Measurements from ENCODE around the gene CHSY3. TPM values are rescaled to one million over a fixed set of nuclear protein-coding genes. Genes with fewer than 3 reads are reported as not detected.

The CHSY3 gene
- polyA plus RNA-seq, 1 donor: 4.0 TPM

GRCh38 chr5:130023604-130024003, 119.3 kb downstream of the CHSY3 start:
- DNase-seq (ENCODE audit: low read depth): no peak

DNA sequence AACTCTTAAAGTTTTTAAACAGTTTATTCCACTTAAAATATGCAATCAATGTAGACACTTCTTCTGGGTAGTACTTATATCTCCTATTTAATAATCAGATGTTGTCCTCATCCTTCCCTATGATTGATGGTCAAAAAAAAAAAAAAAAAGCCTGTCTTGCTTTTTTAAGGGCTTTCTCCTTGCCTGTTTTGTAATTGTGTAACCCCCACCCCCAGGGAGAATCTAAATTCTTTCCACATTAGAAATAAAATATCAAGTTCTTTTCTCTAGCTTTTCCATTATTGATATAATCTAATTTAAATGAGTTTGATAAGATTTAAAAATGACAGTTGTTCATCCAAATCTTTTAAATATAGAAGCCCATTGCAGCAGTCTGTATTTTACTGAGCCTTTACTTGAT, 119.7 kb downstream of the CHSY3 start:
- DNase-seq (ENCODE audit: low read depth): no peak

GRCh38 chr5:130025511-130025910, 121.2 kb downstream of the CHSY3 start:
- DNase-seq (ENCODE audit: low read depth): no peak

- DNase-seq (ENCODE audit: low read depth): no peak
Observed at GRCh38 chr5:130032807-130033206, 128.5 kb downstream of the CHSY3 start.

GRCh38 chr5:130034566-130035210, 130.4 kb downstream of the CHSY3 start:
- DNase-seq (ENCODE audit: low read depth): no peak

DNA sequence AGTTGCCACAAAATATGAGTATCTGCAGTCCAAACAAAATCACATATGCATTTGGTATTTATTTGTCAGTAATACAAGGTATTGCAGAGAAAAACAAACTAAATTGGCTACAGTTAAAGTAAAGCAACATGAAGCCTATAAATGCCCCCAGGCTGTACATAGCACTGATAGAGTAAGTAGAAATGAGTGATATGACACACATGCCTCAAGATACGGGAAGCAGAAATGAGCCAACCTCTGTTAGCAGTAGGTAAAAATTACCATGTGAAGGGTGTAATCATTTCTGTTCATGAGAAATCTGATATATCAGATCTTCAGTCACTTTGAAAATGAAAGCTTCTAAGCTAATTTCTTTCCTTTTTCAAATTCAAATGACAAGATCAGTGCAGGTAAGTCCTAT, 131.1 kb downstream of the CHSY3 start:
- DNase-seq (ENCODE audit: low read depth): no peak

- DNase-seq (ENCODE audit: low read depth): no peak
Observed at GRCh38 chr5:130037905-130038304, 133.6 kb downstream of the CHSY3 start.

GRCh38 chr5:130043834-130044233, 139.6 kb downstream of the CHSY3 start:
- no peak for DNase-seq (ENCODE audit: low read depth)

DNA sequence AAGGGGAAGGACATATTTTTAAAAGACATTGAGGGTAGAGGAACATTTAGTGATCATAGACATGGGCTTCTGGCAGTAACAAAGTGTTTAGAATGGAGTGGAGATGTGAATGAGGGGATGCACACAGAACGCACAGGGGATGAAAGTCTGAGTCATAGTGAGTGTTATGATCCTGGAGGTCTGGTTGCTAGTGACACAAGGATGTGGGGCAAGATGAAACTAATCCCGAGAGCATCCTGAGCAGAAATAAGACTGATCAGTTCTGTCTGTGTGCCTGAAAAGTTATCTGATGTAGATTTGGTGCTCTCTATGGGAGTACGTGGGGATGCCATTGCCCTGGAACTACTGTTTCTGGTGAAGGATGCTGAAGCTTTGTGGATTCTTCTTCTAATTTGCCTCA, 141.1 kb downstream of the CHSY3 start:
- no peak for DNase-seq (ENCODE audit: low read depth)

GRCh38 chr5:130050585-130050984, 146.3 kb downstream of the CHSY3 start:
- no peak for DNase-seq (ENCODE audit: low read depth)

DNA sequence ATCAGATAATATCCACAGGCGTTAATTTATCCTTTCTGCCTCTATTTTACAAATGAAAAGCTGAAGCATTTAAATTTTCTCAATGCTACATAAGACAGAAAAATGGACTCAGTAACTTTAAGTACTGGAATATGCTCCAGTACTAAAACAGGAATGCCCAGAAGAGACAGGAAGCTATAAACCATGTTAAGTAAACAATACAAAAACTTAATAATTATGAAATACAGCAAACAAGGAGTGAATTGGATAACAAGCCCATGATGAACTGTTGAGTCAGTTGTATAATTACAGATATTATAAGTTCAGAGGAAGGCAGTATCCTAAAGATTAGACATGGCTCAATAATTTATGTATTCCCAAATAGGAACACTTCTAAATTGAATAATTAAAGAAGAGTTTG, 148.5 kb downstream of the CHSY3 start:
- DNase-seq (ENCODE audit: low read depth): no peak

GRCh38 chr5:130055572-130055971, 151.3 kb downstream of the CHSY3 start:
- no peak for DNase-seq (ENCODE audit: low read depth)

- DNase-seq (ENCODE audit: low read depth): no peak
Observed at GRCh38 chr5:130061746-130062145, 157.5 kb downstream of the CHSY3 start.

GRCh38 chr5:130063603-130064002, 159.3 kb downstream of the CHSY3 start:
- DNase-seq (ENCODE audit: low read depth): no peak

DNA sequence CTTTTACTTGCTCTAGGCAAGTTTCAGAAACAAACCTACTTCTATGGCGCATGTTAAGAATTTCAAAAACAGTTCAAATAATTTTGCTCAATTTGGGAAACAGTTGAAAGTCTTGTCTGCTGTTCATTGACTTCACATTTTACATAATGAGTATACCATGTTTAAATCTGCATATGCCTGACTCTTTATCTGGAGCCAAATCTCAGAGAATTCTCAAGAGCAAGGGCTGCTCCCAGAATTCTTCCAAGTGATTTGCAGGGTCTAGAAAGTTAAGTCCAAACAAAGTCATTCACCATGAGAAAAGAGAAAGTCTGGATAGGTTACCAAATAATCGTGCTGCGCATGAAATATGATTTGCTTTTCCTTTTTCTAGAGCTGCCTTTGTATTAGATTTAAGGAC, 160.2 kb downstream of the CHSY3 start:
- DNase-seq (ENCODE audit: low read depth): no peak

DNA sequence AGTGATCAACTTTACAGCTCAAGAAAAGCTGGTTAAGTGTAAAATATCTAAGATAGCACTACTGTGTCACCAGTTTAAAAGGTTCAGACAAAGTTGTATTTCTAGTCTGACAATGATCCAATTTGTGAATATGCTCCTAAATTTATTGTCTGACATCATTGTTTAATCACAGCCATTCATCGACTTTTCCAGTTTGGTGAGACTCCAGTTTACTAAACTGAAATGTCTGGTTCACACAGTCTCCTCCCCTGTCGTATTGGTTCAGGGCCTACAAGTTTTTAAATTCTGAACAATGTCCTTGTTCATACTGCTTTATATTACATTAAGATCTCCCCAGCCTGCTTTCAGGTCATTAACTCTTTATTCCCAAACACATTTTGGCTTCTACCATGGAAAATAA, 161.4 kb downstream of the CHSY3 start:
- DNase-seq (ENCODE audit: low read depth): no peak

GRCh38 chr5:130066644-130067043, 162.4 kb downstream of the CHSY3 start:
- no peak for DNase-seq (ENCODE audit: low read depth)

GRCh38 chr5:130067364-130067763, 163.1 kb downstream of the CHSY3 start:
- no peak for DNase-seq (ENCODE audit: low read depth)

- no peak for DNase-seq (ENCODE audit: low read depth)
Observed at GRCh38 chr5:130068101-130068500, 163.8 kb downstream of the CHSY3 start.

DNA sequence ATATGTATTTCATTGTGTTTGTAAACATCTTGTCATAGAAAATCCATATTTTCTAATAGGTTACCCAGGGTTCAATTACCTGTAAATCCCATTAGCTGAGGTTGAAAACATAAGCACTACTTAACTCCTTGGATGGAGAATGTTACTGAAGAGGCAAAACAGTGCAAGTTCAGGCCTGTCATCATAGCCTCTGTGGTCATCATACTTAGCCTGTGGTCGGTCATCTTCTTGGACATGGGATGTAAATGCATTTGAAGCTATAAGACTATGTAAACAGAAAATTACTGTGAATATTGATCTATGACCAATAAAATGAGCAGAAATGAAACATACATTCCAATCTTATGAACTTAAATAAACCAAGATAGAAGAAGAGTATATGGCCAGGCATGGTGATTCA, 164.7 kb downstream of the CHSY3 start:
- no peak for DNase-seq (ENCODE audit: low read depth)

- DNase-seq (ENCODE audit: low read depth): no peak
Observed at GRCh38 chr5:130074820-130075219, 170.6 kb downstream of the CHSY3 start.

DNA sequence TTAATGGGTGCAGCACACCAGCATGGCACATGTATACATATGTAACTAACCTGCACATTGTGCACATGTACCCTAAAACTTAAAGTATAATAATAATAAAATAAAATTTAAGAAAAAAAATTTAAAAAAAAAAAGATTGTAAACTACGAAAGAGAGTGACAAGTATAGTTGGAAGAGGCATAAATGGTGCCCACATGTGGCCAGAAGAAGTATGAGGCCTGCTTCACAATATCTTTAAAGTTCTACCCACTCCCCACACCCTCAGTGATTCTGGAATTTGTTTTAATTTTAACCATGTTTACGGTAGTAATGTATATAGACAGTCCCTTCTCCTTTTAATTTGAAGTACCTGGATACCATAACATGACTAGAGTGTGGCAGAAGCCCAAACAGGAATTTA, 172.7 kb downstream of the CHSY3 start:
- no peak for DNase-seq (ENCODE audit: low read depth)

- DNase-seq (ENCODE audit: low read depth): no peak
Observed at GRCh38 chr5:130078661-130079060, 174.4 kb downstream of the CHSY3 start.

DNA sequence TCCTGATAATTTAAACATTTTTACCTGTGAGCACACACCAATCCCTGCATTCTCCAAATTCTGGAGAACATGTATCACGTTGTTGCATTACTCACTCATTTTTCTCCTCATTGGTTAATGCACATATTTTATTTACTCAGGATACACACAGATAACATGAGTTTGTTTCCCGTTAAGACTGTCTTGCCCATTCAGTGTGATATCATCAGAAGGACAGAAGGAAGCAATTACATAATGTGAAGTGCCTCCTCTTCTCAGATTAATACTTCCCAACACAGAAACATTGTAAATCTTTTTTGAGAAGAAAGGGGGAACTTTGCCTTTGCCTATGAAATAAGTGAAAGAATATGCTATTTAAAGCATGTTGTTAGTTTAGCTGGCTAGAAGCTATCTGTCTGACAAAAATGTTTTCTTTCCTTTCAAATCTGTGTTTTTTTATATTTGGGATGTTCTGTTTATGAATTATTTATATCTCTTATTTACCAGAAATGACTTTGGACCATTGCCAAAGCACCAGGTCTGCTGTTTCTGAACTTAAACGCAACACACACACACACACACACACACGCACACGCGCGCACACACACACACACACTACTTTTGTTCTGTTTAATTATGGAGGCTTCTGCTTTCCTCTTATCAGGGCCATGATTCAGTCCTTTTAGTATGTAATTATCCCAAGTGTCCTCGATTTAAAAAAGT, 186.5 kb downstream of the CHSY3 start:
- DNase-seq (ENCODE audit: low read depth): no peak

All from forelimb muscle (tissue), 1 donor.